Ishikawa (cell line): ENCODE measurements around the gene YJEFN3.

Experiments used
- CEBPB ChIP-seq: IDR thresholded peaks from 2 replicates; pipeline ENCODE4 v1.6.1; 2012
- CREB1 ChIP-seq: IDR thresholded peaks from 2 replicates; pipeline ENCODE4 v1.6.1; 2012; ENCODE audit warnings: low read depth
- EGR1 ChIP-seq: IDR thresholded peaks from 2 replicates; pipeline ENCODE4 v1.6.1; 2012
- EP300 ChIP-seq: IDR thresholded peaks from 2 replicates; pipeline ENCODE4 v1.6.1; 2012; ENCODE audit warnings: borderline replicate concordance
- FOXM1 ChIP-seq: IDR thresholded peaks from 2 replicates; pipeline ENCODE4 v1.6.1; 2012; ENCODE audit warnings: low read depth, borderline replicate concordance
- NFIC ChIP-seq: IDR thresholded peaks from 2 replicates; pipeline ENCODE4 v1.6.1; 2012
- RAD21 ChIP-seq: IDR thresholded peaks from 2 replicates; pipeline ENCODE4 v1.6.1; 2012; ENCODE audit warnings: low read depth
- REST ChIP-seq: IDR thresholded peaks from 2 replicates; pipeline ENCODE4 v1.6.1; 2012; ENCODE audit warnings: low read depth, mild to moderate bottlenecking
- TAF1 ChIP-seq: IDR thresholded peaks from 2 replicates; pipeline ENCODE4 v1.6.1; 2012; ENCODE audit warnings: low read depth, mild to moderate bottlenecking
- TCF12 ChIP-seq: IDR thresholded peaks from 2 replicates; pipeline ENCODE4 v1.6.1; 2012; ENCODE audit warnings: low read depth
- TEAD4 ChIP-seq: IDR thresholded peaks from 2 replicates; pipeline ENCODE4 v1.6.1; 2012
- USF1 ChIP-seq: IDR thresholded peaks from 2 replicates; pipeline ENCODE4 v1.6.1; 2012
- YY1 ChIP-seq: IDR thresholded peaks from 2 replicates; pipeline ENCODE4 v1.6.1; 2012; ENCODE audit warnings: low read depth
- ZBTB7A ChIP-seq: IDR thresholded peaks from 2 replicates; pipeline ENCODE4 v1.6.1; 2012; ENCODE audit warnings: low read depth
- TF ChIP-seq, protein P1 (sequence below): IDR thresholded peaks from 2 replicates; pipeline ENCODE4 v1.6.1; 2012

The YJEFN3 gene

DNA sequence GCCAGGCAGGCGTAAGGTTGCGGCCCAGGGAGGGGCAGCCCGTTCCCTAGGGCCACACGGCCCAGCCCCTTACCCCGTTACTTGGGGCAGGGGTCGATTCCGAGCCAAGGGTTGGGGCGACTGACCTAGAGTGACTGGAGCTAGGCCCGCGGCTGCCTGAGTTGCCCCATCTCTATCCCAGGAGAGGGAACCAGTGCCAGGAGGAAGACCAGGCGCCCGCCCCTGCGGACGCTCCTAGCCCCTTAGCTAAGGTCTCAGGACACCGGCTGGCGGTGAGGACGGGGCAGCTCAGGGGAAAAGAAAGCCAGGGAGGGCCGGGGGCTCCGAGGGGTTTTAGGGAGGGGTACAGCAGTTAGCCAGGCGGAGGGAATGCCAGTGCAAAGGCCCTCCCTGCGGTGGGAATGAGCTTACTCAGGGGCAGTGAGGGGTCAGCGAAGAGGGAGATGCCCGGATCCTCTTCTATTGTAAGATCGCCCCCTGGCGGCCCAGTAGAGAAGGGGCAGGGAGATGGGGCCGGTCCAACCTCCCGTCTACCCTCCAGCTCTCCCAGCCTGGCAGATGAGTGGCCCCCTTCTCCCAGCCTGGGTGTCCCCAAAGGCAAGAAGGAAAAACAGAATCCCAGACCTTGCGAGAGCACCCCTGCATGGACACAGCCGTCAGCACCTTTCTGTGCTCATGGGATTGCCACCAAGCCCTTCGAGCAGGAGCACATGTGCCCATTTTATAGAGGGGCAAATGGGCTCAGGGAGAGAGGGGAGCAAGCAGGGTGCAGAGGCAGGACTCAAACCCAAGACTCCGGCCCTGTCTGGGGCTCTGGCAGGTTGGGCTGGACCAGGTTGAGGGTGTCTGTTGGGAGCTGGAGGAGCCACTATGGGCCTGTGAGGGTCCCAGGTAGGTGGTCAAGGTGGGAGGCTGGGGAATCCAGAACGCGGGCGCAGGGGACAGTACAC, 25.6 kb downstream of the YJEFN3 start:
- TF ChIP-seq RAD21 (peak; percentile 65), USF1 (no peak)

DNA sequence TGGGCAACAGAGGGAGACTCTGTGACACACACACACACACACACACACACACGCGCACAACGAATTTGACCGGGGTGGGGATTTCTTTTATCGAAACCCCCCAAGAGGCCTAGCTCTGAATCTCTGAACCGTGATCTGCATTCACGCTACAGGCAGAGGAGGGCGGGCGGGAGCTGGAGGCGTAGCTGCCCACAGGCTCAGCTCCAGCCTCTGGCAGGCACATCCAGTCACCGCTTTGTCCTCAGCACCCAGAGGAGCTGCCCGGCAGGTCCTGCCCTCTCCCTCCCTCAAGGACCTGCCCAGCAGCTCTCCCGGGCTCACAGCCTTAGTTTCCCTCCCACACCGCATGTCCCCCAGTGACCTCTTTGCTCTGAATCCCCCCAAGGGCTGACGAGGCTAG, 29.3 kb downstream of the YJEFN3 start:
- TF ChIP-seq CEBPB = no peak

DNA sequence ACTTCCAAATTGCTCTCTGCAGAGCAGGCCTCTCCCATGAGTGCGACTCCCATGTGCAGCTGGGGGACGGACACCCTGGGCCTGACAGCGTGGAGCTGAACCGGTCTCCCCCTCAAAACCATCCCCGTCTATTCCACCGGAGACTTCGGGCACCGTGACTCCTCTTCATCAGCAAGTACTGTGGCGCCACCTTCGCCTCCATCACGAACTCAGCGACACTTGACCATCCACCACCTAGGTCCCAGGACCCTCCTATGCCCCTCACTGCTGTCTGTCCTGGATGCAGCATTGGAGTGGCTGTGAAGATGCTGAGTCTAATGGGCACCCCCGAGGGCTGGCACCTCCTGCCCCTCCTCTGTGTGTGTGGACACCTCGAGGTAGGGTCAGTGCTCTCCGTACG, 29.9 kb downstream of the YJEFN3 start:
- TF ChIP-seq RAD21 (no peak), CEBPB (no peak), USF1 (no peak), REST (no peak), CREB1 (no peak), TEAD4 (no peak), TAF1 (no peak), TCF12 (no peak), FOXM1 (no peak), YY1 (no peak), NFIC (no peak), ZBTB7A (no peak), EGR1 (no peak)
- TF ChIP-seq, protein P1, sequence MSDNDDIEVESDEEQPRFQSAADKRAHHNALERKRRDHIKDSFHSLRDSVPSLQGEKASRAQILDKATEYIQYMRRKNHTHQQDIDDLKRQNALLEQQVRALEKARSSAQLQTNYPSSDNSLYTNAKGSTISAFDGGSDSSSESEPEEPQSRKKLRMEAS = no peak

DNA sequence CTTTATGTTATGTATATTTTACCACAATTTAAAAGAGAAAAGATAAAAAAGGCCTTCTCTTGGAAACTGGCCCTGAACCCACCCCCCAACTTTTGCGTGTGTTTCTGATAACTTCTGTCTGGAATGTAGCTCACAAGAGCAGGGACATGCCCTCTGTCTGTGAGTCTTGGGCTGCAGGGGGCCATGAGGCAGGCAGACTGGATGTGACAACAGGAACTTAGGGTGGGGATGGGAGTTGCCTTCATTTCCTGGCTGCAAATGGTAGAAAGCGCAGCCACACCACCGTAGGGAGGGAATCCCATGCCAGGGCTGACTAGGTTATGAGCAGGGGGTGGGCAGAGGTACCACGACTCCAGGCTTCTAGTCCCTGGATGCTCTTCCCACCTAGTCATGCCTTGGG, 31.2 kb downstream of the YJEFN3 start:
- no peak for TF ChIP-seq NFIC
- TF ChIP-seq ZBTB7A = no peak
- no peak for TF ChIP-seq CREB1
- TF ChIP-seq TEAD4 = no peak
- no peak for TF ChIP-seq TCF12

GRCh38 chr19:19561946-19562664, 33.4 kb downstream of the YJEFN3 start:
- TF ChIP-seq, protein P1 = no peak
- TF ChIP-seq ZBTB7A (no peak), TEAD4 (no peak), REST (no peak), USF1 (no peak), TCF12 (no peak), FOXM1 (no peak), NFIC (no peak), EGR1 (no peak), YY1 (no peak), EP300 (no peak), RAD21 (no peak), CREB1 (no peak), CEBPB (no peak)

- no peak for TF ChIP-seq NFIC
- no peak for TF ChIP-seq TAF1
These were observed 34.1 kb downstream of the YJEFN3 start for GRCh38 chr19:19562665-19563347.
